HEK293 (cell line): ENCODE data around the gene MED15.

Experiments used
- CTCF ChIA-PET: fragments of 350-600 bp; formaldehyde crosslinking; extraction: SDS; loops from one replicate; lab custom pipeline; 2021; ENCODE audit warnings: antibody characterized with exemption; lab: Yijun Ruan, JAX
- POLR2A ChIA-PET: fragments of 300-600 bp; formaldehyde crosslinking; extraction: SDS; loops from one replicate; lab custom pipeline; 2020; ENCODE audit warnings: antibody characterized with exemption, inconsistent platforms; lab: Yijun Ruan, JAX
- H3K27ac ChIP-seq: fragments of 200-500 bp; sonication (Bioruptor generic); 2 replicates; pipeline ENCODE4 v1.5.1; 2014; ENCODE audit warnings: low read depth, low read length, control low read depth, inconsistent platforms; ENCODE audit errors: extremely low read depth
- H3K36me3 ChIP-seq, 2 experiments: fragments of 200-500 bp in 1 of 2; sonication (Bioruptor generic) in 1 of 2; 1 replicate in 1 of 2; 2 replicates in 1 of 2; pipeline ENCODE4 v1.5.1; 2014 to 2017; ENCODE audit warnings: inconsistent platforms in 2 of 2, low read length in 2 of 2; ENCODE audit not compliant: control insufficient read depth in 2 of 2, insufficient read depth in 1 of 2
- H3K4me1 ChIP-seq: fragments of 200-500 bp; sonication (Bioruptor generic); 2 replicates; pipeline ENCODE4 v1.5.1; 2014; ENCODE audit warnings: mild to moderate bottlenecking, low read length, inconsistent platforms; ENCODE audit not compliant: control insufficient read depth, insufficient read depth
- H3K4me3 ChIP-seq: 2 replicates; pipeline ENCODE4 v1.5.1; 2011; ENCODE audit warnings: low read depth, mild to moderate bottlenecking, control low read depth, low read length, moderate library complexity
- H3K9me3 ChIP-seq: fragments of 200-500 bp; sonication (Bioruptor generic); 2 replicates; pipeline ENCODE4 v1.5.1; 2014; ENCODE audit warnings: low read depth, low read length, inconsistent platforms; ENCODE audit not compliant: control insufficient read depth, insufficient read depth
- EGR2 ChIP-seq: fragments of 450-650 bp; formaldehyde crosslinking; IDR thresholded peaks from 2 replicates; pipeline ENCODE4 v1.5.1; 2016; ENCODE audit warnings: low read depth, missing biosample characterization, missing genetic modification characterization
- GLIS1 ChIP-seq: fragments of 450-650 bp; formaldehyde crosslinking; IDR thresholded peaks from 2 replicates; pipeline ENCODE4 v1.5.1; 2016; ENCODE audit warnings: missing biosample characterization, missing genetic modification characterization
- MYNN ChIP-seq: fragments of 450-650 bp; formaldehyde crosslinking; IDR thresholded peaks from 2 replicates; pipeline ENCODE4 v1.5.1; 2016; ENCODE audit warnings: missing biosample characterization, missing genetic modification characterization, borderline replicate concordance
- SCRT2 ChIP-seq: fragments of 450-650 bp; formaldehyde crosslinking; IDR thresholded peaks from 2 replicates; pipeline ENCODE4 v1.5.1; 2016; ENCODE audit warnings: missing biosample characterization, missing genetic modification characterization
- SETDB1 ChIP-seq: IDR thresholded peaks from one replicate; pipeline ENCODE4 v1.6.1; 2017; ENCODE audit warnings: mild to moderate bottlenecking, low read length, moderate library complexity, mixed read lengths; ENCODE audit not compliant: insufficient read length
- ZEB2 ChIP-seq: fragments of 450-650 bp; formaldehyde crosslinking; IDR thresholded peaks from 2 replicates; pipeline ENCODE4 v1.5.1; 2016; ENCODE audit warnings: missing biosample characterization, missing genetic modification characterization
- ZFHX2 ChIP-seq: fragments of 450-650 bp; formaldehyde crosslinking; conservative IDR thresholded peaks from 2 replicates; pipeline ENCODE4 v1.5.1; 2016; ENCODE audit warnings: missing biosample characterization, missing genetic modification characterization
- ZIC2 ChIP-seq: fragments of 450-650 bp; formaldehyde crosslinking; IDR thresholded peaks from 2 replicates; pipeline ENCODE4 v1.5.1; 2016; ENCODE audit warnings: missing biosample characterization, missing genetic modification characterization
- ZNF10 ChIP-seq: fragments of 450-650 bp; formaldehyde crosslinking; IDR thresholded peaks from 2 replicates; pipeline ENCODE4 v1.5.1; 2017; ENCODE audit warnings: missing biosample characterization, missing genetic modification characterization
- ZNF121 ChIP-seq: fragments of 450-650 bp; formaldehyde crosslinking; IDR thresholded peaks from 2 replicates; pipeline ENCODE4 v1.5.1; 2016; ENCODE audit warnings: missing biosample characterization, missing genetic modification characterization
- ZNF146 ChIP-seq: fragments of 450-650 bp; formaldehyde crosslinking; IDR thresholded peaks from 2 replicates; pipeline ENCODE4 v1.5.1; 2016; ENCODE audit warnings: missing biosample characterization, missing genetic modification characterization
- ZNF211 ChIP-seq: fragments of 450-650 bp; formaldehyde crosslinking; IDR thresholded peaks from 2 replicates; pipeline ENCODE4 v1.5.1; 2016; ENCODE audit warnings: low read depth, missing biosample characterization, missing genetic modification characterization
- ZNF23 ChIP-seq: fragments of 450-650 bp; formaldehyde crosslinking; IDR thresholded peaks from 2 replicates; pipeline ENCODE4 v1.5.1; 2016; ENCODE audit warnings: missing biosample characterization, missing genetic modification characterization, borderline replicate concordance
- ZNF292 ChIP-seq: fragments of 450-650 bp; formaldehyde crosslinking; IDR thresholded peaks from 2 replicates; pipeline ENCODE4 v1.5.1; 2016; ENCODE audit warnings: low read depth, missing biosample characterization, missing genetic modification characterization, borderline replicate concordance
- ZNF560 ChIP-seq: fragments of 450-650 bp; formaldehyde crosslinking; IDR thresholded peaks from 2 replicates; pipeline ENCODE4 v1.5.1; 2017; ENCODE audit warnings: missing biosample characterization, missing genetic modification characterization, borderline replicate concordance
- ZNF600 ChIP-seq: fragments of 450-650 bp; formaldehyde crosslinking; IDR thresholded peaks from 2 replicates; pipeline ENCODE4 v1.5.1; 2016; ENCODE audit warnings: missing biosample characterization, missing genetic modification characterization
- ZNF623 ChIP-seq: fragments of 450-650 bp; formaldehyde crosslinking; IDR thresholded peaks from 2 replicates; pipeline ENCODE4 v1.5.1; 2016; ENCODE audit warnings: missing biosample characterization, missing genetic modification characterization
- TF ChIP-seq, protein P1 (sequence below): fragments of 450-650 bp; formaldehyde crosslinking; IDR thresholded peaks from 2 replicates; pipeline ENCODE4 v1.5.1; 2016; ENCODE audit warnings: missing biosample characterization, missing genetic modification characterization, borderline replicate concordance

Gene MED15

DNA sequence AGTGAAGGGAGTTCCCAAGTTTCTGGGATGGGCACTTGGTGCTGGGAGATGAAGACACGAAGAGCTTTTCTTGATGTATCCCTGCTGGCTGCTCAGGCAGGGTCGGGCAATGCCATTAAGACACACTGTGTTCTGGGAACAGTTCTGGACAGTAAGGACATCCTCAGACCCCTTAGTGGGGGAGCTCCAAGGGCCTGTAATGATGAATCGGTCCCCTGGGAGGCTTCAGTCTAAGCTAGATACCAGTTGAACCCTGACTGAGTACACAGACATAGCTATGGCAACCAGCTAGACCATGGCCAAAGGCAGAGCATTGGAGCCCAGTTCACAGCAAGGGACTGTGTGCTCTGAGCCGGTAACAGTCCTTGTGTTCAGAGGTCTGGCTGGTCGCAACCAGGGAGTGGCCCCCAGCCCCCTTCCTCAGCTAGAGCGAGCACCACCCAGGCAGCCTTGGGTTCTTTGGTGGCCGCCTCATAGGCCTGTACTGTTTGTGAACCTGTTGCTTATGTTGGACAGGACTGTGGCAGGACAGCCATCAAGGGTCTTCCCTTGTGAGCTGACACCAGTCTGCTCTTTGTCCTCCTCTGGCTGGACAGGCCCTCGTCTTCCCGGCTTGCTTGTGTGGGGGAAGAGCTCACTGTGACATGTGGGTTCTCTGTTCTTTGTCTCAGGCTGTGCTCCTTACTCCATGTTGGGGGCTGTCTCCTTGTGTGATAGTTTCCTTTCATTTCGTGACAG is 25.0 kb downstream of the MED15 start:
- TF ChIP-seq, protein P1, sequence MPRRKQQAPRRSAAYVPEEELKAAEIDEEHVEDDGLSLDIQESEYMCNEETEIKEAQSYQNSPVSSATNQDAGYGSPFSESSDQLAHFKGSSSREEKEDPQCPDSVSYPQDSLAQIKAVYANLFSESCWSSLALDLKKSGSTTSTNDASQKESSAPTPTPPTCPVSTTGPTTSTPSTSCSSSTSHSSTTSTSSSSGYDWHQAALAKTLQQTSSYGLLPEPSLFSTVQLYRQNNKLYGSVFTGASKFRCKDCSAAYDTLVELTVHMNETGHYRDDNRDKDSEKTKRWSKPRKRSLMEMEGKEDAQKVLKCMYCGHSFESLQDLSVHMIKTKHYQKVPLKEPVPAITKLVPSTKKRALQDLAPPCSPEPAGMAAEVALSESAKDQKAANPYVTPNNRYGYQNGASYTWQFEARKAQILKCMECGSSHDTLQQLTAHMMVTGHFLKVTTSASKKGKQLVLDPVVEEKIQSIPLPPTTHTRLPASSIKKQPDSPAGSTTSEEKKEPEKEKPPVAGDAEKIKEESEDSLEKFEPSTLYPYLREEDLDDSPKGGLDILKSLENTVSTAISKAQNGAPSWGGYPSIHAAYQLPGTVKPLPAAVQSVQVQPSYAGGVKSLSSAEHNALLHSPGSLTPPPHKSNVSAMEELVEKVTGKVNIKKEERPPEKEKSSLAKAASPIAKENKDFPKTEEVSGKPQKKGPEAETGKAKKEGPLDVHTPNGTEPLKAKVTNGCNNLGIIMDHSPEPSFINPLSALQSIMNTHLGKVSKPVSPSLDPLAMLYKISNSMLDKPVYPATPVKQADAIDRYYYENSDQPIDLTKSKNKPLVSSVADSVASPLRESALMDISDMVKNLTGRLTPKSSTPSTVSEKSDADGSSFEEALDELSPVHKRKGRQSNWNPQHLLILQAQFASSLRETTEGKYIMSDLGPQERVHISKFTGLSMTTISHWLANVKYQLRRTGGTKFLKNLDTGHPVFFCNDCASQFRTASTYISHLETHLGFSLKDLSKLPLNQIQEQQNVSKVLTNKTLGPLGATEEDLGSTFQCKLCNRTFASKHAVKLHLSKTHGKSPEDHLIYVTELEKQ (tag by site-specific recombination) = no peak
- TF ChIP-seq ZNF560 (no peak), ZNF623 (no peak), ZNF23 (tag by site-specific recombination) (no peak), ZNF121 (tag by site-specific recombination) (no peak), SCRT2 (tag by site-specific recombination) (peak; percentile 81), ZEB2 (tag by site-specific recombination) (no peak)
- ChIA-PET POLR2A (interaction anchor here (1.2 to 1.6 kb wide), 2 partner anchors 15 to 25 kb away, joined by 3 to 7 read pairs; partner anchors contain the start of gene MED15), CTCF (interaction anchor here (0.9 to 4.2 kb wide), 3 partner anchors 16 to 31 kb away, joined by 4 to 40 read pairs (median 4); no protein-coding TSS in a partner anchor)
- Histone ChIP-seq H3K4me1 (peaks cover 15% of the 10 kb centered on the region), H3K4me3 (no peak overlapping the region), H3K27ac (no peak overlapping the region), H3K36me3 (peaks cover 0 to 42% of the 10 kb centered on the region in 2 experiments; a peak in 1 of 3 replicates), H3K9me3 (no peaks in the 10 kb centered on the region)

DNA sequence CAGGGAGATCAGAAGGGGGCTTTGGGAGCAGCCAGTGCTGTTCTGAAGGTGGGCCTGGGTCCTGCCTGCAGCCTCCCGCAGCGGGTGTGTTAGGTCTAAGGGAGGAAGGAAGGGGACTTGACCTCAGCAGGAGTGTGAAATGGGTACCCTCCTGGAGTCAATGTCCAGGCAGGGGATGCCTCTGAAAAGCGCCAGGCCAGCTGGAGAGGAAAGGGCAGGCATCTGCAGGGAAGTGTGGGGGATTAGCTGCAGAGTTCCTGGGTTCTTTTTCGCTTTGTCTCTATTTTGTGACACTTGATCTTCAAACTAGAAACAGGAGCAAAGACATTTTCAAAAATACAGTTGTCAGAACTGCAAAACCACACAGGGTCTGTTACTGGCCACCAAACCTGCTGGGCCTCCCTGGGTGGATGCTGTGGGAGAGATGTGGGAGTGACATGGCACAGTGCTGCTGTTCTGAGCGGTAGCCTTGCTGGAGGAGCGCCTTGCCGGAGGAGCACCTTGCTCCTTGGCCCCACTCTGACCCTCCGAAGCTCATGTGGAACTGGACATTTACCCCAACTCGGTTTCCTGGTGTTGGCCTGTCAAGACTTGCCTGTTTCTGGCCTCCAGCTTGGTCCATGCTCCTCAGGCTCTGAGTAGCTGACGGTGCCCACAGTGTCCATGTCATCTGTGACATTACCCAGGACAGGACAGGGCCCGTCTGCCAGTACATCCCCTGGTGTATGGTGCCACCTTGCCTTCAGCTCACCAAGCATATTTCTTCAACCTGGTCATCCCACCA is 25.9 kb downstream of the MED15 start:
- ChIA-PET POLR2A (interaction anchor here (1.2 kb wide), 1 partner anchor 26 kb away, joined by 3 read pairs; the partner anchor contains the start of gene MED15), CTCF (interaction anchor here (0.9 to 4.2 kb wide), 2 partner anchors 15 to 30 kb away, joined by 4 to 40 read pairs; no protein-coding TSS in a partner anchor)
- Histone ChIP-seq H3K4me3 (no peak overlapping the region), H3K4me1 (peaks cover 15% of the 10 kb centered on the region), H3K27ac (no peak overlapping the region), H3K36me3 (peaks cover 4 to 44% of the 10 kb centered on the region in 2 experiments; a peak in 2 of 3 replicates), H3K9me3 (no peaks in the 10 kb centered on the region)
- TF ChIP-seq MYNN (tag by site-specific recombination) (no peak), ZNF292 (no peak), SETDB1 (no peak), ZFHX2 (tag by site-specific recombination) (peak; percentile 9; the same call in 1 of the 2 replicates)

DNA sequence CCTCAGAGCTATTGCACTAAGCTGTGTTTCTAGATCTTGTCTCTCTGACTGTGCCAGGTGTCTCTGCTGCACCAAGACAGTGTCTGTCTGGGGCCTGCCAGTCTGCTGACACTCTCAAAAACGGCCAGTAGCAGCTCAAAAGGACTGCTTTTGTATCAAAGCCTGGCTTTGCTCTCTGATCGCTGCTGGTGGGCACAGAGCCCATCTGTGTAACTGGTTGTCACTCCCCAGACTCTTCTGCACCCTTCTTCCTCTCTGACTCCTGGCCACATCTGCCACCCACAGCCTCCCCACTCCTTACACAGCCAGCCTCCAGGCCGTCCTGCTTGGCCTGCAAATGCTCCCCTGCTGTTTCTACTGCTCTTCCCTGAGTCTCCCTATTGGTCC is 26.5 kb downstream of the MED15 start:
- ChIA-PET POLR2A (interaction anchor here (1.2 kb wide), 1 partner anchor 26 kb away, joined by 3 read pairs; the partner anchor contains the start of gene MED15), CTCF (interaction anchor here (4.2 kb wide), 1 partner anchor 30 kb away, joined by 40 read pairs; no protein-coding TSS in a partner anchor)
- TF ChIP-seq ZFHX2 (tag by site-specific recombination) (0 out of 2 replicates have a peak, but pooled peaks have one; percentile 30), ZNF211 (tag by site-specific recombination) (no peak), GLIS1 (tag by site-specific recombination) (peak; percentile 31; the same call in 1 of the 2 replicates), EGR2 (tag by site-specific recombination) (peak; percentile 39; the same call in 1 of the 2 replicates), ZNF146 (tag by site-specific recombination) (no peak), ZNF10 (tag by site-specific recombination) (no peak), ZNF600 (tag by site-specific recombination) (no peak), MYNN (tag by site-specific recombination) (no peak), ZIC2 (tag by site-specific recombination) (peak; percentile 27; the same call in 1 of the 2 replicates)
- H3K4me3 ChIP-seq = no peak overlapping the region
- H3K36me3 ChIP-seq = peaks cover 6 to 44% of the 10 kb centered on the region in 2 experiments; a peak in 2 of 3 replicates
- H3K9me3 ChIP-seq = no peaks in the 10 kb centered on the region
- no peak overlapping the region for H3K27ac ChIP-seq
- H3K4me1 ChIP-seq = peaks cover 15% of the 10 kb centered on the region
